IMR-90 (cell line): ENCODE results near the gene CALR. TPM values are rescaled to one million over a fixed set of nuclear protein-coding genes. Genes with fewer than 3 reads are reported as not detected.
"Not testable (repeated sequence)": the region's sequence is repeated elsewhere in the genome, so short reads cannot be mapped to it uniquely, and the experiment has no call there.

Experiments
- ATAC-seq: fragments of 200-7000 bp; cut with Tn5 transposase; 2 replicates; pipeline ENCODE4 v1.9.1; 2020; ENCODE audit warnings: low read depth, mild to moderate bottlenecking, moderate library complexity
- BruUV-seq: library from RNA; stranded (reverse); fragments of 400-500 nt; replicated peaks from 2 replicates; lab custom pipeline; 2021; lab: Mats Ljungman, UMichigan
- CTCF ChIA-PET: fragments of 300-600 bp; formaldehyde crosslinking; extraction: SDS; loops from one replicate; lab custom pipeline; 2021; ENCODE audit warnings: antibody characterized with exemption; lab: Yijun Ruan, JAX
- POLR2A ChIA-PET: fragments of 300-600 bp; sonication (Branson Sonifier 250); formaldehyde crosslinking; loops from one replicate; lab custom pipeline; 2022; ENCODE audit warnings: antibody characterized with exemption; ENCODE audit not compliant: unreplicated experiment; lab: Charles Lee
- DNase-seq: peaks from one replicate; pipeline ENCODE4 v3.0.0; 2013
- H2AFZ ChIP-seq: replicated peaks from 2 replicates; pipeline ENCODE3; 2013; ENCODE audit warnings: low read length, mild to moderate bottlenecking; ENCODE audit not compliant: poor library complexity
- H2AK5ac ChIP-seq: 2 replicates; pipeline ENCODE4 v1.6.1; 2013; ENCODE audit warnings: low read depth, low read length, inconsistent platforms
- H2AK9ac ChIP-seq: replicated peaks from 2 replicates; pipeline ENCODE3; 2013; ENCODE audit warnings: mild to moderate bottlenecking, low read depth, low read length, moderate library complexity; ENCODE audit not compliant: poor library complexity
- H2BK120ac ChIP-seq: 2 replicates; pipeline ENCODE4 v1.6.1; 2013; ENCODE audit warnings: low read depth, low read length, inconsistent platforms
- H2BK15ac ChIP-seq: 3 replicates; pipeline ENCODE4 v1.6.1; 2013; ENCODE audit warnings: low read depth, low read length, inconsistent platforms
- H2BK20ac ChIP-seq: 2 replicates; pipeline ENCODE4 v1.6.1; 2013; ENCODE audit warnings: low read depth, mild to moderate bottlenecking, inconsistent platforms, low read length, moderate library complexity
- H2BK5ac ChIP-seq: 2 replicates; pipeline ENCODE4 v1.6.1; 2013; ENCODE audit warnings: mild to moderate bottlenecking, low read depth, low read length, inconsistent platforms; ENCODE audit not compliant: poor library complexity, severe bottlenecking
- H3K14ac ChIP-seq: replicated peaks from 2 replicates; pipeline ENCODE4 v1.6.1; 2013; ENCODE audit warnings: low read depth, low read length, inconsistent platforms
- H3K18ac ChIP-seq: 2 replicates; pipeline ENCODE4 v1.6.1; 2013; ENCODE audit warnings: low read depth, low read length, control low read depth
- H3K23ac ChIP-seq: 2 replicates; pipeline ENCODE4 v1.6.1; 2013; ENCODE audit warnings: low read depth, low read length, inconsistent platforms
- H3K27ac ChIP-seq: 2 replicates; pipeline ENCODE4 v1.5.1; 2013; ENCODE audit warnings: mild to moderate bottlenecking, control low read depth, low read length; ENCODE audit not compliant: insufficient read depth
- H3K27me3 ChIP-seq: 2 replicates; pipeline ENCODE4 v1.6.1; 2013; ENCODE audit warnings: low read length; ENCODE audit not compliant: control insufficient read depth, insufficient read depth
- H3K36me3 ChIP-seq: 2 replicates; pipeline ENCODE4 v1.6.1; 2013; ENCODE audit warnings: low read length, mixed read lengths; ENCODE audit not compliant: control insufficient read depth, insufficient read depth
- H3K4ac ChIP-seq: 2 replicates; pipeline ENCODE4 v1.6.1; 2013; ENCODE audit warnings: low read depth, low read length, inconsistent platforms
- H3K4me1 ChIP-seq: 2 replicates; pipeline ENCODE4 v1.6.1; 2013; ENCODE audit warnings: low read length, mixed read lengths; ENCODE audit not compliant: control insufficient read depth, insufficient read depth
- H3K4me2 ChIP-seq: 2 replicates; pipeline ENCODE4 v1.6.1; 2013; ENCODE audit warnings: low read depth, mild to moderate bottlenecking, control low read depth, low read length, moderate library complexity
- H3K4me3 ChIP-seq: 2 replicates; pipeline ENCODE4 v1.5.1; 2013; ENCODE audit warnings: low read depth, mild to moderate bottlenecking, control low read depth, low read length, moderate library complexity; ENCODE audit not compliant: insufficient read depth
- H3K56ac ChIP-seq: 2 replicates; pipeline ENCODE4 v1.6.1; 2013; ENCODE audit warnings: low read length, inconsistent platforms; ENCODE audit not compliant: insufficient read depth; ENCODE audit errors: extremely low read depth
- H3K79me1 ChIP-seq, 2 experiments: 2 replicates each; pipeline ENCODE4 v1.6.1; 2013; ENCODE audit warnings: low read length in 2 of 2, inconsistent platforms in 1 of 2, low read depth in 1 of 2
- H3K9ac ChIP-seq: 2 replicates; pipeline ENCODE4 v1.6.1; 2013; ENCODE audit warnings: low read depth, low read length, control low read depth
- H3K9me1 ChIP-seq: 2 replicates; pipeline ENCODE4 v1.6.1; 2013; ENCODE audit warnings: low read length, inconsistent platforms; ENCODE audit not compliant: insufficient read depth
- H3K9me3 ChIP-seq: 2 replicates; pipeline ENCODE4 v1.6.1; 2013; ENCODE audit warnings: low read length; ENCODE audit not compliant: control insufficient read depth, insufficient read depth
- H4K20me1 ChIP-seq: 2 replicates; pipeline ENCODE4 v1.6.1; 2013; ENCODE audit warnings: low read length, inconsistent platforms; ENCODE audit not compliant: insufficient read depth
- H4K5ac ChIP-seq: 2 replicates; pipeline ENCODE4 v1.6.1; 2013; ENCODE audit warnings: mild to moderate bottlenecking, low read depth, low read length, control low read depth
- H4K8ac ChIP-seq, 2 experiments: 2 replicates each; pipeline ENCODE4 v1.6.1; 2013; ENCODE audit warnings: low read depth in 2 of 2, low read length in 2 of 2, control low read depth in 1 of 2, inconsistent platforms in 1 of 2
- H4K91ac ChIP-seq: 2 replicates; pipeline ENCODE4 v1.6.1; 2013; ENCODE audit warnings: low read depth, low read length, inconsistent platforms; ENCODE audit not compliant: insufficient read depth
- MAFK ChIP-seq: IDR thresholded peaks from 2 replicates; pipeline ENCODE4 v1.6.1; 2012; ENCODE audit warnings: low read depth, low read length, improper control_type of control experiment
- WGBS, 2 experiments: methylation state at CpG; one replicate each; pipeline versions ENCODE4 v1.1.5 to v1.1.7; 2013; ENCODE audit warnings: missing lambda C conversion rate in 2 of 2; ENCODE audit not compliant: insufficient read length in 1 of 2; ENCODE audit errors: extremely low coverage in 2 of 2; 5-methylcytosine and 5-hydroxymethylcytosine counted together
- dilution Hi-C: fragments of 300-500 bp; cut with HindIII; formaldehyde crosslinking; loops from one replicate; pipeline ENCODE4 v1.14.3; 2018; ENCODE audit warnings: low sequenced_read_pairs; ENCODE audit not compliant: unreplicated experiment
- in situ Hi-C: fragments of 300-500 bp; cut with MboI; formaldehyde crosslinking; loops from 3 replicates; pipeline ENCODE4 v1.14.3; 2019; ENCODE audit warnings: low sequenced_read_pairs, inconsistent platforms, mixed read lengths
- intact Hi-C: fragments of 100-400 bp; cut with micrococcal nuclease; formaldehyde crosslinking; loops from 2 replicates; pipeline ENCODE4 v1.10.0; 2022
- polyA plus RNA-seq, 3 experiments: library from polyadenylated mRNA; depleted of rRNA; stranded (reverse); fragments of >200 nt; gene quantifications; 2 replicates each; pipeline ENCODE4 v1.2.3, GENCODE V29; 2012; ENCODE audit warnings: low replicate concordance in 1 of 3
- total RNA-seq: library from RNA; depleted of rRNA; stranded (reverse); fragments of >200 nt; gene quantifications from 2 replicates; pipeline ENCODE4 v1.2.3, GENCODE V29; 2012

The CALR gene
- total and polyA plus RNA-seq, 2 of the 4 experiments (the other 2 are of a cell fraction) = 1,932 to 3,358 TPM

GRCh38 chr19:12915860-12916259, 22.5 kb upstream of the CALR start:
- H4K20me1 ChIP-seq, H3K27ac ChIP-seq, ATAC-seq, H3K23ac ChIP-seq, H2AK5ac ChIP-seq, H4K91ac ChIP-seq, H2BK5ac ChIP-seq, H2AK9ac ChIP-seq, H2BK15ac ChIP-seq, H4K8ac ChIP-seq, H3K36me3 ChIP-seq, H3K9me1 ChIP-seq, H3K9me3 ChIP-seq, H3K4me3 ChIP-seq, dilution Hi-C loops, intact Hi-C loops, H3K4ac ChIP-seq, H3K18ac ChIP-seq, BruUV-seq, H3K9ac ChIP-seq, H3K4me1 ChIP-seq, POLR2A ChIA-PET, DNase-seq, H3K79me1 ChIP-seq, H2BK20ac ChIP-seq, H3K14ac ChIP-seq, in situ Hi-C loops, H2BK120ac ChIP-seq, H3K4me2 ChIP-seq, H4K5ac ChIP-seq, H2AFZ ChIP-seq, H3K27me3 ChIP-seq, H3K56ac ChIP-seq: not testable (repeated sequence)
- CTCF ChIA-PET = interaction anchor here (0.6 kb wide), 1 partner anchor 26 kb away, joined by 3 read pairs; no protein-coding TSS in a partner anchor
- 70% methylated on average over 2 of the region's 4 CpGs; no CpG with 5 or more reads in 1 of the 2 experiments for WGBS, 2 experiments
- peak; percentile 27; the same call in 1 of the 2 replicates for TF ChIP-seq MAFK
